Measurements from ENCODE around the gene BROX.

BROX gene

DNA sequence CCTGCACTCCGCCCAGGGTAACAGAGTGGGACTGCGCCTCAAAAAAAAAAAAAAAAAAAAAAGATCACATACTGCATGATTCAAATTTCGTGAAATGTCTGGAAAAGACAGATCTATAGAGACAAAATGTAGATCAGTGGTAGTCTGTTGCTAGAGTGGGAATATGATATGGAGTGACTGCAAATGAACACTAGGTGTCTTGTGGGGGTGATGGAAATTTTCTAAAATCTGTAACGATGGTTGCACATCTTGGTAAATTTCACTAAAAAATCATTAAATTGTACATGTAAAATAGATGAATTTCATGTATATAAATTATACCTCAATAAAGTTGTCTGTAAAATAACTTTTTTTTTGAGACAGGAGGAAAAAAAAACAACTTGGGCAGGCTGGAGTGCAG is 5.5 kb upstream of the BROX start:
- TF ChIP-seq ZNF274 (IDR thresholded peaks at IDR 0.05; ENCODE audit: low read depth, low read length) (no peak), YY1 (IDR thresholded peaks at IDR 0.05; ENCODE audit: insufficient read depth, insufficient read length) (no peak), SUZ12 (IDR thresholded peaks at IDR 0.05; ENCODE audit: extremely low read depth, insufficient read depth, insufficient read length) (no peak)
- H3K9me3 ChIP-seq (ENCODE audit: insufficient read depth, low read length) = peaks cover 8% of the 10 kb centered on the region; the same call in 1 of the 2 replicates
- H3K36me3 ChIP-seq (ENCODE audit: insufficient read depth, insufficient read length, low read length) = peaks cover 40% of the 10 kb centered on the region
- DNase-seq (ENCODE audit: low read depth, low spot score) = no peak
- no peak overlapping the region for H3K4me3 ChIP-seq (ENCODE audit: insufficient read length, low read depth)
- H3K27me3 ChIP-seq (ENCODE audit: insufficient read depth, insufficient read length) = no peaks in the 10 kb centered on the region
- H3K4me1 ChIP-seq (ENCODE audit: insufficient read depth, insufficient read length) = peaks cover 2% of the 10 kb centered on the region
- H3K9ac ChIP-seq (ENCODE audit: insufficient read length, low read depth) = no peak overlapping the region

DNA sequence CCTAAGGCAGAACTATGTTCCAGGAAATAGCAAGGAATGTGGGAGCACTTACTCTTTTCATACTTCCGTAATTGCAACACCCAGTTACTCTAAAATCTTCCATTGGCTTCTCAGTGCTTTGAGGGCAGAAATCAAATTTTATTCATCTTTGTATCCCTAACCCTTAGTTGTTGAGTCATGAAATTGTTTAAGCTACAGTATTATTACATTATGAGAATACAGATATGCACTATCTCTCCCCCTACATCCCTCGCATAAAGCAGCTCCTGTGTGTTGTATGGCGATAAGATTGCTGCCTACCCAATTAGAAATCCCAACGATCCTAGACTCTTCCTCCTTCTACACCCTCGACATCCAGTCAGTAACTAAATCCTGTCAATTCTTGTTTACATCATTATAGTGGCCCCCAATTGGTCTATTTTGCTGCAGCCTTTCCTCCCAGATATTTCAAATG is 2.6 kb upstream of the BROX start:
- Histone ChIP-seq H3K4me1 (ENCODE audit: insufficient read depth, insufficient read length) (peaks cover 2% of the 10 kb centered on the region), H3K36me3 (ENCODE audit: insufficient read depth, insufficient read length, low read length) (peaks cover 26% of the 10 kb centered on the region), H3K9ac (ENCODE audit: insufficient read length, low read depth) (no peak overlapping the region), H3K27me3 (ENCODE audit: insufficient read depth, insufficient read length) (no peaks in the 10 kb centered on the region), H3K4me3 (ENCODE audit: insufficient read length, low read depth) (no peak overlapping the region), H3K9me3 (ENCODE audit: insufficient read depth, low read length) (peaks cover under 1% of the 10 kb centered on the region; the same call in 1 of the 2 replicates)
- DNase-seq (ENCODE audit: low read depth, low spot score) = no peak
- TF ChIP-seq SUZ12 (IDR thresholded peaks at IDR 0.05; ENCODE audit: extremely low read depth, insufficient read depth, insufficient read length) (no peak), ZNF274 (IDR thresholded peaks at IDR 0.05; ENCODE audit: low read depth, low read length) (no peak), YY1 (IDR thresholded peaks at IDR 0.05; ENCODE audit: insufficient read depth, insufficient read length) (no peak)

DNA sequence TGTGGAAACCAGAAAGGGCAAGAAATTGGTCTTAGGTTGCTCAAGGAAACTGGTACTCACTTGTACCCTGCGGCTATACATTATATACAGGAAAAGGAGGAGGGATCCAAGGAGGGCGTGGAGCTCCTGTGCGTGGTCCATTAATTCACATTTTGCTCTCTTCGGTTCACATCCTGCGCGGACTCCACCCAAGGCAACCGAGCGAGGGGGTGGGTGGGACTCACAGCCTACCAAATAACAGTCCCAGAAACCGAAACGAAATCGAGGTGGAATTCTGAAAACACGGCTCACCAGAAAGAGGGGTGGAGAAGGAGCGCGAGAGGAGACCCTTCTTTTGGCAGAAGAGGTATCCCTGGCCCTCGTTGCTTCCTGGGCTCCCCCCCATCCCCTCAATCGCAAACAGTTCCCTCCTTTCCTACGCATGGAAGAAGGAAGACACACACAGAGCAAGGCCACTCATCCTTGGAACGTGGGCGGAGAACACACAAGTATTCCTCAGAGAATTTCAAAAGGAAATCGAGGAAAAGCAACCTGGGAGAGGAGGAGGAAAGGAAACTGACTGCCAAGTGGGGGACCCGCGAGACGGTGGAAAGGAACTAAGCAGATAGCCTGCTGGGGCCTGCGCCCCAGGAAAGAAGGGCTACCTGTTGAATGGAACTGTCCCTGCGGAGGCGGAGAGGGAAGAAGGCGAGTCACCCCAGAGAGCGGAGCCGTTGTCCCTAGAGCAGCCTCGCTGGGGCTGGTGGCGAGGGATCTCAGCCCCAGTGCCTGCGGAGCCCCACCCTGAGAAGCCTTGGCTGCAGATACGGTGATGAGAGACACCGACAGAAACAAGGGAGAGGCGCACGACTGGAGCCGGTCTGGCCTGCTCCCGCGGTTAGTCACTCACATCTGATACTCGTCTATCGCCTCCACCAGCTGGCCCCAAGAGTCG is 778 bp upstream of the BROX start:
- peak; percentile 36 for DNase-seq (ENCODE audit: low read depth, low spot score)
- TF ChIP-seq YY1 (IDR thresholded peaks at IDR 0.05; ENCODE audit: insufficient read depth, insufficient read length) (no peak), SUZ12 (IDR thresholded peaks at IDR 0.05; ENCODE audit: extremely low read depth, insufficient read depth, insufficient read length) (no peak)
- Histone ChIP-seq H3K9me3 (ENCODE audit: insufficient read depth, low read length) (no peaks in the 10 kb centered on the region), H3K27me3 (ENCODE audit: insufficient read depth, insufficient read length) (no peaks in the 10 kb centered on the region), H3K4me1 (ENCODE audit: insufficient read depth, insufficient read length) (peaks cover 2% of the 10 kb centered on the region), H3K36me3 (ENCODE audit: insufficient read depth, insufficient read length, low read length) (peaks cover 37% of the 10 kb centered on the region), H3K4me3 (ENCODE audit: insufficient read length, low read depth) (peak overlapping the region; percentile 66), H3K9ac (ENCODE audit: insufficient read length, low read depth) (peak overlapping the region; percentile 92)

DNA sequence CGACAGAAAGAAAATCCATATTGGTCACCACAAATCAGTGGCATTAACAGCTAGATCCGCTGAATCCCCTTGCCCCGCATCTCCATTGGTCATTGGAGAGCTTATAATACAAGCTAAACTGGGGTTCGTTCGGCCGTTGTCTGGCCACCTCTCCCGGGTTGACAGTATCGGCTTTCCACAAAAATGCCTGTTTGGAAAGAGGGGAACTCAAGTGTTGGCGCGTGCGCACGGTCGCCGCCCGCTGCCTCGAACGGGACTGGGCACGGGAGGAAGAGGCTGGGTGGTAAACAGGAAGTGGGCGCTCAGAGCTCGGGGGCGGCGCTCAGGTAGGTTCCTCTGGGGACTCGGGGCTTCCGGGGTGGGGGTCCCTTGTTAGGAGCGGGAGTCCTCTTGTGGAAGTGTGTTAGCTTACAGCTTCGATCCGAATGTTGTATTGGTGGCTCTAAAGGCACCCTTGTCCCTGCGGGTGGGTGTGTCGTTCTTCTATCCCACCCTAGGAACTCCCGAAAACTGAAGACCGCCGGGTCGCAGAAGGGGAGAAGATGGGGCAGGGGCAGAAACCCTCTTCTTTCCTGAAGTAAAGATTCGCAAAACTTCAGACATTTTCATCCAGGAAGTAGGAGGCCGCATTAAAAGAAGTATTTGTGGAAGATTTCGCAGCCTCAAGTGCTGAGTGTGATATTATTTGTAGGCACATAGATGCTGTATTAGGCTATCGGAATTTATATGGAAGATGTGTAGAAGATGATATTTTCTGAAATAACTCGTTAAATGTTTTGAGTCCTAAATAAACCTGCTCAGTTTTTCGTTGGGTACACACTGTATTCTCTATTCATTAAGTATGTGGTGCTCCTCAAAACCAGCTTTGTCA is 962 bp downstream of the BROX start:
- TF ChIP-seq SUZ12 (IDR thresholded peaks at IDR 0.05; ENCODE audit: extremely low read depth, insufficient read depth, insufficient read length) (no peak), ZNF274 (IDR thresholded peaks at IDR 0.05; ENCODE audit: low read depth, low read length) (no peak), YY1 (IDR thresholded peaks at IDR 0.05; ENCODE audit: insufficient read depth, insufficient read length) (no peak)
- peaks cover 51% of the 10 kb centered on the region for H3K36me3 ChIP-seq (ENCODE audit: insufficient read depth, insufficient read length, low read length)

DNA sequence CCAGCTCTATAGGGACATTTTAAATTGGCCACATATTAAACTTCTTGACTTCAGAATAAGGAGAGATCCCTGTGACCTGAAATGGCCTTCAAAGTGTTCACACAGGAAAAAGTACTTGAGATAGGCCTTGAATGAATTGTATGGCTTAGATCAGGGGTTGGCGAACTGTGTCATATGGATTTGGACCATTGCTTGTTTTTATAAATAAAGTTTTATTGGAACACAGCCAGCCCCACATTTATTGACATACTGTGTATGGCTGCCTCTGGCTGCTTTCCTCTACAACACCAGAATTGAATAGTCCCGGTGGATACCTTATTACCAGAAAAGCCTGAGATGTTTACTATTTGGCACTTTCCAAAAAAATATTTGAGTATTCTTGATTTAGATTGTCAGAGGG is 4.0 kb downstream of the BROX start:
- Histone ChIP-seq H3K36me3 (ENCODE audit: insufficient read depth, insufficient read length, low read length) (peaks cover 63% of the 10 kb centered on the region), H3K4me3 (ENCODE audit: insufficient read length, low read depth) (no peak overlapping the region), H3K9me3 (ENCODE audit: insufficient read depth, low read length) (no peaks in the 10 kb centered on the region), H3K27me3 (ENCODE audit: insufficient read depth, insufficient read length) (no peaks in the 10 kb centered on the region), H3K4me1 (ENCODE audit: insufficient read depth, insufficient read length) (no peaks in the 10 kb centered on the region), H3K9ac (ENCODE audit: insufficient read length, low read depth) (no peak overlapping the region)
- DNase-seq (ENCODE audit: low read depth, low spot score) = no peak
- TF ChIP-seq ZNF274 (IDR thresholded peaks at IDR 0.05; ENCODE audit: low read depth, low read length) (no peak), YY1 (IDR thresholded peaks at IDR 0.05; ENCODE audit: insufficient read depth, insufficient read length) (no peak), SUZ12 (IDR thresholded peaks at IDR 0.05; ENCODE audit: extremely low read depth, insufficient read depth, insufficient read length) (no peak)

More for the DNA sequence above, 962 bp downstream of the BROX start:
- H3K4me3 ChIP-seq (ENCODE audit: insufficient read length, low read depth) = peak overlapping the region; percentile 86
- H3K27me3 ChIP-seq (ENCODE audit: insufficient read depth, insufficient read length) = no peaks in the 10 kb centered on the region
- H3K9ac ChIP-seq (ENCODE audit: insufficient read length, low read depth) = peak overlapping the region; percentile 78
- H3K9me3 ChIP-seq (ENCODE audit: insufficient read depth, low read length) = no peaks in the 10 kb centered on the region
- DNase-seq (ENCODE audit: low read depth, low spot score) = peak; percentile 98
- peaks cover 2% of the 10 kb centered on the region for H3K4me1 ChIP-seq (ENCODE audit: insufficient read depth, insufficient read length)

DNA sequence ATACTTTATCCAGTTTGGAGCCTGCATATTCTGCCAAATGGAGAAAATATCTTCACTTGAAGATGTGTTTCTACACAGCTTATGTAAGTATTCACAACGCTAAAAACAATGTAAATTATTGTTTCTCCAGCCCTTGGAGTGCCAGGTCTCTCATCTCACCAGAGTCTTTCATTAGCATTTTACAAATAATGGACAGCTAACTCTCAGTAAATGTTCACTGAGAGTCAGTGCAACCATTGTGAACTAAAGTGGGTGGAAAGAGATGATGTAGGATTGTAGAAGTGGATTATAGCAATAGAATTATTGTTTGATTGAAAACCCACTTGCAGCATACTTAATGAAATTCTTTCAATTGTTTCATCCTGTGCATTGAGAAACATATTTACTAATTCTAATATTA is 16.4 kb downstream of the BROX start:
- H3K9ac ChIP-seq (ENCODE audit: insufficient read length, low read depth) = no peak overlapping the region
- no peak overlapping the region for H3K4me3 ChIP-seq (ENCODE audit: insufficient read length, low read depth)
- no peaks in the 10 kb centered on the region for H3K4me1 ChIP-seq (ENCODE audit: insufficient read depth, insufficient read length)
- H3K36me3 ChIP-seq (ENCODE audit: insufficient read depth, insufficient read length, low read length) = peaks cover 83% of the 10 kb centered on the region
- TF ChIP-seq SUZ12 (IDR thresholded peaks at IDR 0.05; ENCODE audit: extremely low read depth, insufficient read depth, insufficient read length) (no peak), ZNF274 (IDR thresholded peaks at IDR 0.05; ENCODE audit: low read depth, low read length) (no peak), YY1 (IDR thresholded peaks at IDR 0.05; ENCODE audit: insufficient read depth, insufficient read length) (no peak)
- no peaks in the 10 kb centered on the region for H3K9me3 ChIP-seq (ENCODE audit: insufficient read depth, low read length)
- no peak for DNase-seq (ENCODE audit: low read depth, low spot score)
- no peaks in the 10 kb centered on the region for H3K27me3 ChIP-seq (ENCODE audit: insufficient read depth, insufficient read length)

Data from NT2/D1 (cell line).